ENCODE data around the gene RAB3IL1.

RAB3IL1 gene

DNA sequence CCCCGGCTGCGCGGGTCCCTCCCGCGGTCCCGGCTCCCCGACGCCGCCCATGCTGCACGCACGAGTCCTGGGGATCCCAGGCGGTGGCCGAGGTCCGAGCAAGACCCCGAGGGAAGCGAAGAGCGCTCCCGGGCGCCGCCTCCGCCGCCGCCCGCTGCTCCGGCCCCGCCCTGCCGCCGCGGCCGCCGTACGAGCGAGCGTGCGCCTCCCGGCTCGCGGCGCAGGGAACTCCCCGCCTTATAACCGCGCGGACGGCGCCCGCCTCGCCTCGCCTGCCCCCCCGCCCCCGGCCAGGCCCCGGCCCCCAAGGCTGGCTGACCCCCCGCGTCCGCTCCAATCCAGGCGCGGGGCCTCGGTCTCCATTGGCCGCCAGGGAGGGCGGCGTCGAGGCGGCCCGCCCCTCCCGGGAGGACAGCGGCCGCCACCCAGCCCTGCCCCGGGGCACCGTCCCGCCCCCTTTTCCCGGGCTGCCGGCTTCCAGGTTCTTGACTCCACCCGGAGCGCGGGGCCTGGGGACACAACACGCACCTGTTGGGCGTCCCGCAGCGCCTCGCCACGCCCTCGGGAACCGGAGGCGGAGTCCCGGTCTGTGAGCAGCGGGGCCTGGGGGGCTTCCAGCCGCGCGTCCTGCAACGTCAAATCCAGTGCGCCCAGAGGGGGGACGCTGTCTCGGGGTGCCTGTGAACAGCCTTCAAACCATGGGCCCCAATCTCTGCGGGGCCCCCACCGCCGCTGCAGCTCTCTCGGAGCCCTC is 25.9 kb downstream of the RAB3IL1 start, which contains the start of gene FADS3:
FADS3 (minus strand) TSS at position 215 of the 754 bp plus-strand sequence; CDS start at position 51, 164 bp downstream.
- peak within 1 kb of the TSS; percentile 74 for H3K4me3 ChIP-seq (ENCODE audit: low read depth, low read length)
- TF ChIP-seq, protein P1, sequence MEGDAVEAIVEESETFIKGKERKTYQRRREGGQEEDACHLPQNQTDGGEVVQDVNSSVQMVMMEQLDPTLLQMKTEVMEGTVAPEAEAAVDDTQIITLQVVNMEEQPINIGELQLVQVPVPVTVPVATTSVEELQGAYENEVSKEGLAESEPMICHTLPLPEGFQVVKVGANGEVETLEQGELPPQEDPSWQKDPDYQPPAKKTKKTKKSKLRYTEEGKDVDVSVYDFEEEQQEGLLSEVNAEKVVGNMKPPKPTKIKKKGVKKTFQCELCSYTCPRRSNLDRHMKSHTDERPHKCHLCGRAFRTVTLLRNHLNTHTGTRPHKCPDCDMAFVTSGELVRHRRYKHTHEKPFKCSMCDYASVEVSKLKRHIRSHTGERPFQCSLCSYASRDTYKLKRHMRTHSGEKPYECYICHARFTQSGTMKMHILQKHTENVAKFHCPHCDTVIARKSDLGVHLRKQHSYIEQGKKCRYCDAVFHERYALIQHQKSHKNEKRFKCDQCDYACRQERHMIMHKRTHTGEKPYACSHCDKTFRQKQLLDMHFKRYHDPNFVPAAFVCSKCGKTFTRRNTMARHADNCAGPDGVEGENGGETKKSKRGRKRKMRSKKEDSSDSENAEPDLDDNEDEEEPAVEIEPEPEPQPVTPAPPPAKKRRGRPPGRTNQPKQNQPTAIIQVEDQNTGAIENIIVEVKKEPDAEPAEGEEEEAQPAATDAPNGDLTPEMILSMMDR (IDR thresholded peaks at IDR 0.05; ENCODE audit: control insufficient read depth, extremely low read depth, insufficient read depth): no peak
- peak; percentile 51 for DNase-seq (ENCODE audit: low read depth)

GRCh38 chr11:61890529-61891330 is 26.6 kb downstream of the RAB3IL1 start:
- H3K4me3 ChIP-seq (ENCODE audit: low read depth, low read length): peak overlapping the region; percentile 74
- DNase-seq (ENCODE audit: low read depth): no peak
- TF ChIP-seq, protein P1 (IDR thresholded peaks at IDR 0.05; ENCODE audit: control insufficient read depth, extremely low read depth, insufficient read depth): peak; percentile 29

GRCh38 chr11:61889831-61890230 is 27.5 kb downstream of the RAB3IL1 start:
- TF ChIP-seq, protein P1 (IDR thresholded peaks at IDR 0.05; ENCODE audit: control insufficient read depth, extremely low read depth, insufficient read depth): no peak
- peak overlapping the region; percentile 74; the same call in 1 of the 2 replicates for H3K4me3 ChIP-seq (ENCODE audit: low read depth, low read length)
- DNase-seq (ENCODE audit: low read depth): no peak

- TF ChIP-seq, protein P1 (IDR thresholded peaks at IDR 0.05; ENCODE audit: control insufficient read depth, extremely low read depth, insufficient read depth): no peak
- H3K4me3 ChIP-seq (ENCODE audit: low read depth, low read length): no peak overlapping the region
Observed at GRCh38 chr11:61888590-61888989, 28.8 kb downstream of the RAB3IL1 start.

GRCh38 chr11:61887839-61888494 is 29.4 kb downstream of the RAB3IL1 start:
- H3K4me3 ChIP-seq (ENCODE audit: low read depth, low read length): no peak overlapping the region
- TF ChIP-seq, protein P1 (IDR thresholded peaks at IDR 0.05; ENCODE audit: control insufficient read depth, extremely low read depth, insufficient read depth): no peak
- no peak for DNase-seq (ENCODE audit: low read depth)

More at GRCh38 chr11:61888590-61888989, 28.8 kb downstream of the RAB3IL1 start:
- no peak for DNase-seq (ENCODE audit: low read depth)

GRCh38 chr11:61886643-61887042 is 30.7 kb downstream of the RAB3IL1 start:
- DNase-seq (ENCODE audit: low read depth): no peak
- TF ChIP-seq, protein P1 (IDR thresholded peaks at IDR 0.05; ENCODE audit: control insufficient read depth, extremely low read depth, insufficient read depth): no peak

More at GRCh38 chr11:61886643-61887042, 30.7 kb downstream of the RAB3IL1 start:
- no peak overlapping the region for H3K4me3 ChIP-seq (ENCODE audit: low read depth, low read length)

All from LNCaP clone FGC (cell line).